ENCODE measurements around the gene MIER3.

GRCh38 chr5:56922922-56923321 is 29.0 kb downstream of the MIER3 start:
- TF ChIP-seq CTCF (IDR thresholded peaks at IDR 0.05; ENCODE audit: poor library complexity, severe bottlenecking) = no peak
- TF ChIP-seq RAD21 (conservative IDR thresholded peaks at IDR 0.05) = no peak
- no peak for TF ChIP-seq REST (IDR thresholded peaks at IDR 0.05; ENCODE audit: borderline replicate concordance)
- no peak for TF ChIP-seq POLR2AphosphoS5 (IDR thresholded peaks at IDR 0.05)
- no peak for TF ChIP-seq EZH2 (IDR thresholded peaks at IDR 0.05; ENCODE audit: borderline replicate concordance, insufficient read depth, low read length, poor library complexity, severe bottlenecking)
- no peak for TF ChIP-seq SMC3 (conservative IDR thresholded peaks at IDR 0.05; ENCODE audit: poor library complexity)
- no peak for TF ChIP-seq MXI1 (conservative IDR thresholded peaks at IDR 0.05; ENCODE audit: poor library complexity, severe bottlenecking)
- TF ChIP-seq TAF1 (IDR thresholded peaks at IDR 0.05; ENCODE audit: low read depth) = no peak
- TF ChIP-seq EP300 (conservative IDR thresholded peaks at IDR 0.05; ENCODE audit: poor library complexity, severe bottlenecking) = no peak
